ENCODE measurements around the gene CCL27.
A peak's percentile ranks its signal among the peaks of the same experiment; 100 is the strongest.

CCL27 gene

GRCh38 chr9:34624475-34625185, 37.8 kb downstream of the CCL27 start:
- DNase-seq = no peak

GRCh38 chr9:34623374-34624235, 38.9 kb downstream of the CCL27 start:
- DNase-seq = no peak

GRCh38 chr9:34620061-34620994, 42.1 kb downstream of the CCL27 start, which contains the start of gene DCTN3:
DCTN3 (minus strand) TSS chr9:34620495; CDS start chr9:34620464, 31 bp downstream.
- DNase-seq = peak; percentile 90

GRCh38 chr9:34615132-34615531, 47.3 kb downstream of the CCL27 start:
- DNase-seq = no peak

- DNase-seq = peak; percentile 81
These were observed 49.6 kb downstream of the CCL27 start for GRCh38 chr9:34612788-34613390.

Measured in CD4-positive, alpha-beta T cell treated with Interleukin-17A for 4 hours (primary cell).